ENCODE results near the gene DNAJC5.

DNAJC5 gene

DNA sequence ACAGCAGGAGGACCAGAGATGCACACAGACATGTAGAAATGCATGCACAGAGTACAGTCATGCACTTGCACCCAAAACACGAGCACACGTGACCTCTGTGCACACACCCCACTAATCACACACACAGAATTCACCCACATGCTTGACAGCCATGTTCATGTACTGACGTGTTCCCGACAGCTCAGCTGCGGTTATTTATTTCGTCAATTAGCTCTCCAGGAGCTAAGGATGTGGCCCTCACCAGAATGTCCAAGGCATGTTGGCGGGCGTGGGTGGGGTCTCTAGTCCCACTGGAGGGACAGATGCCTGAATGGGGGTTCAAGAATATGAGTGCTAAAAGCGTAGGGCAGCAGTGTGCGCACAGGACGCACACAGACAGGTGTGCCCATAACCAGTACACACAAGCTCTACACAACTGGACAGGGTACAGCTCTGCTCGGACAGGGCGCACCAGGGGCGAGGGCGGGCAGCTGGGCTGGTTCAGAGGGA lies 85.4 kb downstream of the DNAJC5 start:
- H3K9me3 ChIP-seq (ENCODE audit: control insufficient read depth, insufficient read depth, low read length), result no peaks in the 10 kb centered on the region
- H3K36me3 ChIP-seq (ENCODE audit: insufficient read depth, low read length), result peaks cover 20% of the 10 kb centered on the region
- H3K4me1 ChIP-seq (ENCODE audit: insufficient read depth, low read length), result peaks cover 15% of the 10 kb centered on the region
- peak overlapping the region; percentile 75 for H3K9ac ChIP-seq (ENCODE audit: low read depth, low read length)

DNA sequence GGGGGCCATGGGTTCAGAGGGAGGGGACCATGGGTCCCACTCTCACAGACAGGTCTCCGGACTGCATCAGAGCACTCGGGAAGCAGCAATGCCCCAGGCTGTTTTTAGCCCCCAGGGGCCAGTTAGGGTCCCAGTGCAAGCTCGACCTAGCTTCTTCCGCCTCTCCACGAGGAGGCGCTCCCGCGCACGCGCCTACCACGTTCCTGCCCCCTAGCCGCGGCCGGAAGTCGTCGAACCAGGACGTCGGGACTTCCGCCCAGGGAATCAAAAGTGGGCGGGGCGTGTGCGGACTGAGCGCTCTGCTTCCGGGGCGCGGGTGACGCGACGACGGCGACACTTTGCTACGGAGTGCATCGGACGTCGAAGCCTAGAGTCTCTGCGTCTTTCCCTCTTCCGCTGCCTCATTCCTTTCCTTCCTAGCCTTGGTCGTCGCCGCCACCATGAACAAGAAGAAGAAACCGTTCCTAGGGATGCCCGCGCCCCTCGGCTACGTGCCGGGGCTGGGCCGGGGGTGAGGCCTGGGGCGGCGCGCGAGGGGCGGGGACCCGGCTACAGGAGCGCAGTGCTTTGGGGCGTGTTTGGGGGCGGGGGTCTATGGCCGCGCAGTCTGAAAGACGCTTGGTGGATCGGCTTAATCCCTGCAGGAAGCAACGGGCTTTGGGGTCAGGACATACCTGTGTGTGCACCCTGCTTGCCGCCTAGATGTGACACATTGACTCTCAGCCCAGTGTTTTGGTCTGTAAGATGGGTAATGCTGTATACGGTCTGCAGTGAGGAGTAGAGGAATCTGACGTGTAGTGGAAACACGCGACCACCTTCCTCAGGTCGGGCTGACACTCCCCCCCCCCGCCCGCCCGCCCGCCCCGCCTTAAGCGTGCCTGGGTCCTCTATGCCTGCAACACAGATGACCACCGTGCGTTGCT lies 86.1 kb downstream of the DNAJC5 start, which contains the start of gene PRPF6:
PRPF6 (plus strand) TSS at position 327 of the 923 bp plus-strand sequence; CDS start at position 441, 114 bp downstream.
- peak within 1 kb of the TSS; percentile 75 for H3K9ac ChIP-seq (ENCODE audit: low read depth, low read length)
- no peaks in the 10 kb centered on the region for H3K9me3 ChIP-seq (ENCODE audit: control insufficient read depth, insufficient read depth, low read length)
- H3K4me1 ChIP-seq (ENCODE audit: insufficient read depth, low read length), result peaks cover 15% of the 10 kb centered on the region
- peaks cover 22% of the 10 kb centered on the region for H3K36me3 ChIP-seq (ENCODE audit: insufficient read depth, low read length)

DNA sequence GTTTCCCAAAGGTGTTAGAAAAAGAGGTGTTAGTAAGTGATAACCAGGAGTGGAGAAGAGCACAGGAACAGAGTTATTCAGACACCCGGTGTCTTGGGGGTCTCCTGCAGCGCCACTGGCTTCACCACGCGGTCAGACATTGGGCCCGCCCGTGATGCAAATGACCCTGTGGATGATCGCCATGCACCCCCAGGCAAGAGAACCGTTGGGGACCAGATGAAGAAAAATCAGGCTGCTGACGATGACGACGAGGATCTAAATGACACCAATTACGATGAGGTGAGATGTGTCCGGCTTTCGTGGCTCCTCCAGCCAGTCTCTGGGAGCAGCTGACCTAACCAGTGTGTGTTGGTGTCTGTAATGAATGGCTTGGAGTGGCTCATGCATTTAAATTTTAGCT lies 88.0 kb downstream of the DNAJC5 start:
- peaks cover 14% of the 10 kb centered on the region for H3K4me1 ChIP-seq (ENCODE audit: insufficient read depth, low read length)
- H3K36me3 ChIP-seq (ENCODE audit: insufficient read depth, low read length), result peaks cover 22% of the 10 kb centered on the region
- no peaks in the 10 kb centered on the region for H3K9me3 ChIP-seq (ENCODE audit: control insufficient read depth, insufficient read depth, low read length)
- no peak overlapping the region for H3K9ac ChIP-seq (ENCODE audit: low read depth, low read length)
